OCI-LY1 (cell line): Measurements from ENCODE around the gene PGBD2.
"Not testable (repeated sequence)": the region's sequence is repeated elsewhere in the genome, so short reads cannot be mapped to it uniquely, and the experiment has no call there.

ENCODE experiments used
- H2AFZ ChIP-seq: fragments of 200-600 bp; sonication (generic), shearing (Covaris generic); 2 replicates; pipeline ENCODE4 v1.6.0; 2014; ENCODE audit warnings: antibody characterized with exemption, mild to moderate bottlenecking, low read length
- H3F3A ChIP-seq: fragments of 200-600 bp; sonication (generic), shearing (Covaris generic); 2 replicates; pipeline ENCODE4 v1.6.0; 2014; ENCODE audit warnings: mild to moderate bottlenecking, antibody characterized with exemption, low read length, moderate library complexity; ENCODE audit not compliant: insufficient read depth
- H3K27ac ChIP-seq: fragments of 200-600 bp; sonication (generic); 2 replicates; pipeline ENCODE4 v1.5.1; 2014; ENCODE audit warnings: low read length, mixed run types, mild to moderate bottlenecking, low read depth; ENCODE audit not compliant: poor library complexity, severe bottlenecking
- H3K27me3 ChIP-seq: fragments of 200-600 bp; sonication (generic); 2 replicates; pipeline ENCODE4 v1.6.0; 2014; ENCODE audit warnings: antibody characterized with exemption, mild to moderate bottlenecking, low read length, moderate library complexity; ENCODE audit not compliant: insufficient read depth
- H3K36me3 ChIP-seq: fragments of 200-600 bp; sonication (generic); 2 replicates; pipeline ENCODE4 v1.6.1; 2014; ENCODE audit warnings: mild to moderate bottlenecking, antibody characterized with exemption, low read length, moderate library complexity, mixed read lengths; ENCODE audit not compliant: insufficient read depth
- H3K4me1 ChIP-seq: fragments of 200-600 bp; sonication (generic); 2 replicates; pipeline ENCODE4 v1.5.1; 2014; ENCODE audit warnings: mild to moderate bottlenecking, low read length, moderate library complexity; ENCODE audit not compliant: insufficient read depth, severe bottlenecking
- H3K4me2 ChIP-seq: fragments of 200-600 bp; sonication (generic), shearing (Covaris generic); 2 replicates; pipeline ENCODE4 v1.6.1; 2014; ENCODE audit warnings: low read length
- H3K4me3 ChIP-seq: fragments of 200-600 bp; sonication (generic); 2 replicates; pipeline ENCODE4 v1.5.1; 2014; ENCODE audit warnings: low read length, low read depth, mild to moderate bottlenecking, mixed read lengths; ENCODE audit not compliant: poor library complexity, severe bottlenecking
- H3K79me2 ChIP-seq: fragments of 200-600 bp; shearing (Covaris generic); 2 replicates; pipeline ENCODE4 v1.6.1; 2016; ENCODE audit warnings: mixed run types, low read length, mixed read lengths; ENCODE audit not compliant: insufficient read depth
- H3K9ac ChIP-seq: fragments of 200-600 bp; sonication (generic), shearing (Covaris generic); 2 replicates; pipeline ENCODE4 v1.6.1; 2014; ENCODE audit warnings: mild to moderate bottlenecking, low read length, mixed read lengths
- H3K9me2 ChIP-seq: fragments of 200-600 bp; sonication (generic), shearing (Covaris generic); 2 replicates; pipeline ENCODE4 v1.6.1; 2014; ENCODE audit warnings: low read depth, mild to moderate bottlenecking, low read length, mixed read lengths
- H3K9me3 ChIP-seq: fragments of 200-600 bp; shearing (Covaris generic); 2 replicates; pipeline ENCODE4 v1.6.1; 2014; ENCODE audit warnings: low read length, mixed read lengths
- H4K20me1 ChIP-seq: fragments of 200-600 bp; sonication (generic), shearing (Covaris generic); 2 replicates; pipeline ENCODE4 v1.6.0; 2016; ENCODE audit warnings: mild to moderate bottlenecking, low read length; ENCODE audit not compliant: insufficient read depth
- CTCF ChIP-seq: fragments of 200-600 bp; sonication (generic), shearing (Covaris generic); IDR thresholded peaks from 2 replicates; pipeline ENCODE4 v1.5.1; 2017; ENCODE audit warnings: mild to moderate bottlenecking, antibody characterized with exemption, low read length, moderate library complexity, mixed read lengths
- EZH2 ChIP-seq: fragments of 200-600 bp; sonication (generic), shearing (Covaris generic); IDR thresholded peaks from 2 replicates; pipeline ENCODE4 v1.8.0; 2017; ENCODE audit warnings: borderline replicate concordance, mixed run types, mild to moderate bottlenecking, antibody characterized with exemption, low read length, moderate library complexity, mixed read lengths

The PGBD2 gene

GRCh38 chr1:248885646-248886045 lies 20.4 kb upstream of the PGBD2 start:
- no peaks in the 10 kb centered on the region for H3K27me3 ChIP-seq
- TF ChIP-seq EZH2 (no peak), CTCF (no peak)
- no peak overlapping the region for H3K4me2 ChIP-seq
- no peaks in the 10 kb centered on the region for H3F3A ChIP-seq
- no peak overlapping the region for H2AFZ ChIP-seq
- no peaks in the 10 kb centered on the region for H3K9me3 ChIP-seq
- H3K79me2 ChIP-seq = no peaks in the 10 kb centered on the region
- no peaks in the 10 kb centered on the region for H3K36me3 ChIP-seq
- no peaks in the 10 kb centered on the region for H4K20me1 ChIP-seq
- H3K27ac ChIP-seq = no peak overlapping the region
- no peaks in the 10 kb centered on the region for H3K4me1 ChIP-seq
- no peaks in the 10 kb centered on the region for H3K9me2 ChIP-seq
- H3K9ac ChIP-seq = no peak overlapping the region
- H3K4me3 ChIP-seq = no peak overlapping the region

DNA sequence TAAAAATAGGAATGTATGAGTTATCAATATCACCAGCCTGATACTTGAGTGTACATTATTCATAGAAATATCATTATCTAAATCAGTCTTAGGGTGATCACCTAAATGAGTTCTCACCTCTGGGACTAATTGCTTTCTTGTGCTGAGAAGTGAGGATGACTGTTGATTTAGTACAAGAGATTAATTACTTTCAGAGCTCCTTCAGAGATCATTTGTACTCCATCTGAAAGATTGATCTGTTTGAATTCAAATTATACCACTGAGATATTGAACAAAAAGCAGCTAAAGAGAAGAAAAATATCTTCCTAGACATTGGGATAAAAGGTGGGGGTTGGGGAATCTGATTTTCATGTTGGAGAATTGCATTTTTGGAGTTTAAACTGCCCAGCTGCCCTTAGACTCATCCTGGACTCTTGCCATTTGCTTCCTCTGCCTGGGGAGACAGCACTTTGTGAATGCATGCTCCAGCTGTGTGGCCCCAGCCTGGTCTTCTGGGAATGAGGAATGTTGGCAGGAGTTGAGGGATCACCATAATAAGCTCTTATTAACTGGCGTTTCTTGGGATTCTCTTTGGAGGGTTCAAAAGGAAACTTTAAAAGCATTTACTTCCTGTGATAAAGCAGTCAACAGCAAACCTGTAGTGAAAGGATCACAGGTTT lies 19.7 kb upstream of the PGBD2 start:
- Histone ChIP-seq H2AFZ (no peak overlapping the region), H3K9ac (no peak overlapping the region), H3K79me2 (no peaks in the 10 kb centered on the region), H3K4me1 (no peaks in the 10 kb centered on the region), H3F3A (no peaks in the 10 kb centered on the region), H3K4me3 (no peak overlapping the region), H3K27ac (no peak overlapping the region), H3K9me3 (no peaks in the 10 kb centered on the region), H3K9me2 (no peaks in the 10 kb centered on the region), H3K27me3 (no peaks in the 10 kb centered on the region), H4K20me1 (no peaks in the 10 kb centered on the region), H3K36me3 (no peaks in the 10 kb centered on the region), H3K4me2 (no peak overlapping the region)
- no peak for TF ChIP-seq EZH2
- TF ChIP-seq CTCF = no peak

- H3K9ac ChIP-seq, H3K9me2 ChIP-seq, H3K36me3 ChIP-seq, H3K4me1 ChIP-seq, H2AFZ ChIP-seq, H4K20me1 ChIP-seq, H3K79me2 ChIP-seq, H3K27ac ChIP-seq, H3K4me2 ChIP-seq, H3K4me3 ChIP-seq, H3K9me3 ChIP-seq, H3K27me3 ChIP-seq, H3F3A ChIP-seq: not testable (repeated sequence)
Observed at GRCh38 chr1:248889914-248890243, 16.2 kb upstream of the PGBD2 start.
